Measurements from ENCODE around the gene MORN4.
A peak's percentile ranks its signal among the peaks of the same experiment; 100 is the strongest.

MORN4 gene

DNA sequence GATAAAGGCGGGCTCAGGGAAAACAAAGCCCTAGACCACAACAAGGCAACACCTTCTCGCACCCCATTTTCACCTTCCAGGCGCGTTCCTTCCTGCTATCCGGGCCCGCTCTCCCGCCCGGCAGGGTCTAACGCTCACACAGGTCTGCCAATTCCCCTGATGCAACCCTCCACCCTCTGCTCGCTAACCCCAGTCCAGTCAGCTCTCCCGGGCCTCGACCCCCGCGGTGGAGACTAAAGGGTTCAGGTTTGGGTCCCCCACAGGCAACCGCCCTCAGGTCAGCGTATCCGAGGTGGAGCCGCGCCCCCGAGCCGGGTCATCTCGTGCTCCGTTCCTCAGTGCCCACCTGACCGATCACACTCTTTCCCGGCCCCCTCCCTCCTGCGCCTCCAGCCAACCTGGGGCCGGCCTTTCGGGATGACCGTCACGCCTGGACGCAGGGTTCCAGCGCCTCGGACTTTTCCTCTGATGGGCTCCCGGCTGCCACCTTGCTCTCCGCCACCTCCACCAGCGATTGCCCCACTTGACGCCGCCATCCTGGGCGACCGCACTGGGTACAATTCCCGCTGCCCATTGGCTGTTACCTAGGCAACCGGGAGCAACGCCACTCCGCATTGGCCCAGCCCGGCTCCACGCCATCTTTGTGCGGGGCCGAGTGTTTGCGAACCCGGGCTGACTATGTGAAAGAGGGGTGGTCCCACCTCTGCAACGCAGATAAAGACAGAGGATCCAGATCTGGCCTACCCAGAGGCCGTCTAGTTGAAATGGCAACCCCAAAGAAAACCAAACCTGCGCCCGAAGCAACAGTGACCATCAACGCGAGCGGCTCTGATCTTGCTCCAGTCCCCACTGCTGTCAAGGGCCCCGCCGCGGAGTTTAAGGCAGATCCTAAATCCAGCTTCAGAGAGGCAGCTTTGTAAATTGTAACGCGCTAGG is at the start of gene MORN4 (continued):
- no peak for TF ChIP-seq TSHZ1 (tag by site-specific recombination; IDR thresholded peaks at IDR 0.05; ENCODE audit: borderline replicate concordance)
- TF ChIP-seq ZNF621 (tag by site-specific recombination; IDR thresholded peaks at IDR 0.05): no peak
- no peak for TF ChIP-seq ZNF670 (tag by site-specific recombination; IDR thresholded peaks at IDR 0.05; ENCODE audit: low read depth)
- no peak for TF ChIP-seq ZNF549 (tag by site-specific recombination; IDR thresholded peaks at IDR 0.05)
- TF ChIP-seq, protein P1, sequence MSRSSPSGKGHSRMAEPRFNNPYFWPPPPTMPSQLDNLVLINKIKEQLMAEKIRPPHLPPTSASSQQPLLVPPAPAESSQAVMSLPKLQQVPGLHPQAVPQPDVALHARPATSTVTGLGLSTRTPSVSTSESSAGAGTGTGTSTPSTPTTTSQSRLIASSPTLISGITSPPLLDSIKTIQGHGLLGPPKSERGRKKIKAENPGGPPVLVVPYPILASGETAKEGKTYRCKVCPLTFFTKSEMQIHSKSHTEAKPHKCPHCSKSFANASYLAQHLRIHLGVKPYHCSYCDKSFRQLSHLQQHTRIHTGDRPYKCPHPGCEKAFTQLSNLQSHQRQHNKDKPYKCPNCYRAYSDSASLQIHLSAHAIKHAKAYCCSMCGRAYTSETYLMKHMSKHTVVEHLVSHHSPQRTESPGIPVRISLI (tag by site-specific recombination; IDR thresholded peaks at IDR 0.05): no peak
- TF ChIP-seq SALL2 (tag by site-specific recombination; IDR thresholded peaks at IDR 0.05; ENCODE audit: borderline replicate concordance): no peak
- no peak for TF ChIP-seq ZNF19 (tag by site-specific recombination; IDR thresholded peaks at IDR 0.05; ENCODE audit: low read depth)
- peak; percentile 69 for TF ChIP-seq ZIC2 (tag by site-specific recombination; IDR thresholded peaks at IDR 0.05)
- peak; percentile 68 for TF ChIP-seq ZNF2 (tag by site-specific recombination; IDR thresholded peaks at IDR 0.05)
- TF ChIP-seq ZNF529 (tag by site-specific recombination; IDR thresholded peaks at IDR 0.05; ENCODE audit: insufficient replicate concordance): no peak
- peak; percentile 93 for TF ChIP-seq ZBTB20 (tag by site-specific recombination; IDR thresholded peaks at IDR 0.05)
- no peak for TF ChIP-seq ZNF211 (tag by site-specific recombination; IDR thresholded peaks at IDR 0.05; ENCODE audit: low read depth)
- no peak for TF ChIP-seq HOXA7 (CRISPR knock-in tag; IDR thresholded peaks at IDR 0.05; ENCODE audit: borderline replicate concordance)
- peak; percentile 94 for TF ChIP-seq ZNF76 (tag by site-specific recombination; IDR thresholded peaks at IDR 0.05; ENCODE audit: borderline replicate concordance, low read depth)
- TF ChIP-seq SP3 (tag by site-specific recombination; IDR thresholded peaks at IDR 0.05): peak; percentile 80
- TF ChIP-seq, protein P2, sequence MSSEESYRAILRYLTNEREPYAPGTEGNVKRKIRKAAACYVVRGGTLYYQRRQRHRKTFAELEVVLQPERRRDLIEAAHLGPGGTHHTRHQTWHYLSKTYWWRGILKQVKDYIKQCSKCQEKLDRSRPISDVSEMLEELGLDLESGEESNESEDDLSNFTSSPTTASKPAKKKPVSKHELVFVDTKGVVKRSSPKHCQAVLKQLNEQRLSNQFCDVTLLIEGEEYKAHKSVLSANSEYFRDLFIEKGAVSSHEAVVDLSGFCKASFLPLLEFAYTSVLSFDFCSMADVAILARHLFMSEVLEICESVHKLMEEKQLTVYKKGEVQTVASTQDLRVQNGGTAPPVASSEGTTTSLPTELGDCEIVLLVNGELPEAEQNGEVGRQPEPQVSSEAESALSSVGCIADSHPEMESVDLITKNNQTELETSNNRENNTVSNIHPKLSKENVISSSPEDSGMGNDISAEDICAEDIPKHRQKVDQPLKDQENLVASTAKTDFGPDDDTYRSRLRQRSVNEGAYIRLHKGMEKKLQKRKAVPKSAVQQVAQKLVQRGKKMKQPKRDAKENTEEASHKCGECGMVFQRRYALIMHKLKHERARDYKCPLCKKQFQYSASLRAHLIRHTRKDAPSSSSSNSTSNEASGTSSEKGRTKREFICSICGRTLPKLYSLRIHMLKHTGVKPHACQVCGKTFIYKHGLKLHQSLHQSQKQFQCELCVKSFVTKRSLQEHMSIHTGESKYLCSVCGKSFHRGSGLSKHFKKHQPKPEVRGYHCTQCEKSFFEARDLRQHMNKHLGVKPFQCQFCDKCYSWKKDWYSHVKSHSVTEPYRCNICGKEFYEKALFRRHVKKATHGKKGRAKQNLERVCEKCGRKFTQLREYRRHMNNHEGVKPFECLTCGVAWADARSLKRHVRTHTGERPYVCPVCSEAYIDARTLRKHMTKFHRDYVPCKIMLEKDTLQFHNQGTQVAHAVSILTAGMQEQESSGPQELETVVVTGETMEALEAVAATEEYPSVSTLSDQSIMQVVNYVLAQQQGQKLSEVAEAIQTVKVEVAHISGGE (tag by site-specific recombination; conservative IDR thresholded peaks at IDR 0.05; ENCODE audit: low read depth): peak; percentile 33; the same call in 1 of the 2 replicates
- TF ChIP-seq ZNF10 (tag by site-specific recombination; IDR thresholded peaks at IDR 0.05): 0 out of 2 replicates have a peak, but pooled peaks have one; percentile 8
- peak; percentile 42; the same call in 1 of the 2 replicates for TF ChIP-seq ZSCAN4 (tag by site-specific recombination; IDR thresholded peaks at IDR 0.05)
- no peak for TF ChIP-seq ZNF248 (tag by site-specific recombination; IDR thresholded peaks at IDR 0.05)
- peak; percentile 52 for TF ChIP-seq ZBTB10 (tag by site-specific recombination; IDR thresholded peaks at IDR 0.05)
- TF ChIP-seq ZNF426 (tag by site-specific recombination; IDR thresholded peaks at IDR 0.05): no peak
- no peak for TF ChIP-seq ZNF202 (tag by site-specific recombination; IDR thresholded peaks at IDR 0.05; ENCODE audit: borderline replicate concordance)
- TF ChIP-seq MYNN (tag by site-specific recombination; IDR thresholded peaks at IDR 0.05; ENCODE audit: borderline replicate concordance): peak; percentile 44; the same call in 1 of the 2 replicates
- TF ChIP-seq TRIM28 (IDR thresholded peaks at IDR 0.05; ENCODE audit: borderline replicate concordance, low read length): no peak
- peak; percentile 72 for TF ChIP-seq ZNF600 (tag by site-specific recombination; IDR thresholded peaks at IDR 0.05)
- no peak for TF ChIP-seq ZNF830 (tag by site-specific recombination; IDR thresholded peaks at IDR 0.05; ENCODE audit: low read depth)
